ENCODE data around the gene MRS2.
A peak's percentile ranks its signal among the peaks of the same experiment; 100 is the strongest.

MRS2 gene

GRCh38 chr6:24451581-24452388 is 49.0 kb downstream of the MRS2 start:
- no peak for TF ChIP-seq CTCF (IDR thresholded peaks at IDR 0.05; ENCODE audit: poor library complexity, severe bottlenecking)
- Histone ChIP-seq H3K27me3 (ENCODE audit: insufficient read depth, poor library complexity, severe bottlenecking) (no peaks in the 10 kb centered on the region), H3K4me1 (ENCODE audit: insufficient read depth, poor library complexity, severe bottlenecking) (no peaks in the 10 kb centered on the region), H3K9me3 (ENCODE audit: severe bottlenecking) (no peaks in the 10 kb centered on the region), H3K27ac (ENCODE audit: poor library complexity, severe bottlenecking) (no peak overlapping the region), H3K36me3 (ENCODE audit: low read depth) (no peaks in the 10 kb centered on the region), H3K4me3 (ENCODE audit: severe bottlenecking) (no peak overlapping the region)
- no peak for DNase-seq (ENCODE audit: low spot score)
- ATAC-seq (ENCODE audit: low read depth) = no peak

- H3K9me3 ChIP-seq (ENCODE audit: severe bottlenecking) = no peaks in the 10 kb centered on the region
- H3K4me3 ChIP-seq (ENCODE audit: severe bottlenecking) = no peak overlapping the region
- no peaks in the 10 kb centered on the region for H3K36me3 ChIP-seq (ENCODE audit: low read depth)
- ATAC-seq (ENCODE audit: low read depth) (no peak), DNase-seq (ENCODE audit: low spot score) (no peak)
- no peak overlapping the region for H3K27ac ChIP-seq (ENCODE audit: poor library complexity, severe bottlenecking)
- no peaks in the 10 kb centered on the region for H3K27me3 ChIP-seq (ENCODE audit: insufficient read depth, poor library complexity, severe bottlenecking)
- no peaks in the 10 kb centered on the region for H3K4me1 ChIP-seq (ENCODE audit: insufficient read depth, poor library complexity, severe bottlenecking)
- no peak for TF ChIP-seq CTCF (IDR thresholded peaks at IDR 0.05; ENCODE audit: poor library complexity, severe bottlenecking)
Observed at GRCh38 chr6:24453921-24454320, 51.2 kb downstream of the MRS2 start.

GRCh38 chr6:24454452-24454851 is 51.7 kb downstream of the MRS2 start:
- no peaks in the 10 kb centered on the region for H3K27me3 ChIP-seq (ENCODE audit: insufficient read depth, poor library complexity, severe bottlenecking)
- H3K4me1 ChIP-seq (ENCODE audit: insufficient read depth, poor library complexity, severe bottlenecking) = no peaks in the 10 kb centered on the region
- no peak overlapping the region for H3K4me3 ChIP-seq (ENCODE audit: severe bottlenecking)
- no peaks in the 10 kb centered on the region for H3K9me3 ChIP-seq (ENCODE audit: severe bottlenecking)
- no peak overlapping the region for H3K27ac ChIP-seq (ENCODE audit: poor library complexity, severe bottlenecking)
- no peak for TF ChIP-seq CTCF (IDR thresholded peaks at IDR 0.05; ENCODE audit: poor library complexity, severe bottlenecking)
- no peak for ATAC-seq (ENCODE audit: low read depth)
- no peak for DNase-seq (ENCODE audit: low spot score)
- H3K36me3 ChIP-seq (ENCODE audit: low read depth) = no peaks in the 10 kb centered on the region

GRCh38 chr6:24455061-24455460 is 52.3 kb downstream of the MRS2 start:
- TF ChIP-seq CTCF (IDR thresholded peaks at IDR 0.05; ENCODE audit: poor library complexity, severe bottlenecking) = no peak
- ATAC-seq (ENCODE audit: low read depth) (no peak), DNase-seq (ENCODE audit: low spot score) (no peak)
- H3K4me3 ChIP-seq (ENCODE audit: severe bottlenecking) = no peak overlapping the region
- H3K4me1 ChIP-seq (ENCODE audit: insufficient read depth, poor library complexity, severe bottlenecking) = no peaks in the 10 kb centered on the region
- H3K27ac ChIP-seq (ENCODE audit: poor library complexity, severe bottlenecking) = no peak overlapping the region
- H3K9me3 ChIP-seq (ENCODE audit: severe bottlenecking) = no peaks in the 10 kb centered on the region
- H3K27me3 ChIP-seq (ENCODE audit: insufficient read depth, poor library complexity, severe bottlenecking) = no peaks in the 10 kb centered on the region
- no peaks in the 10 kb centered on the region for H3K36me3 ChIP-seq (ENCODE audit: low read depth)

- Histone ChIP-seq H3K9me3 (ENCODE audit: severe bottlenecking) (no peaks in the 10 kb centered on the region), H3K4me1 (ENCODE audit: insufficient read depth, poor library complexity, severe bottlenecking) (no peaks in the 10 kb centered on the region), H3K36me3 (ENCODE audit: low read depth) (no peaks in the 10 kb centered on the region), H3K4me3 (ENCODE audit: severe bottlenecking) (no peak overlapping the region), H3K27me3 (ENCODE audit: insufficient read depth, poor library complexity, severe bottlenecking) (no peaks in the 10 kb centered on the region), H3K27ac (ENCODE audit: poor library complexity, severe bottlenecking) (no peak overlapping the region)
- no peak for TF ChIP-seq CTCF (IDR thresholded peaks at IDR 0.05; ENCODE audit: poor library complexity, severe bottlenecking)
- DNase-seq (ENCODE audit: low spot score) (no peak), ATAC-seq (ENCODE audit: low read depth) (peak; percentile 76)
Observed at GRCh38 chr6:24458134-24458533, 55.4 kb downstream of the MRS2 start.
